Endothelial cell (in vitro differentiated cells): ENCODE measurements around the gene TNFAIP3. TPM values are rescaled to one million over a fixed set of nuclear protein-coding genes. Genes with fewer than 3 reads are reported as not detected.

Source experiments
- DNase-seq: peaks from one replicate; pipeline ENCODE4 v3.0.0; 2021; ENCODE audit warnings: low spot score
- H3K27ac Mint-ChIP-seq: one replicate; pipeline ENCODE4 v1.8.0; 2021; ENCODE audit warnings: mixed read lengths, inconsistent platforms; ENCODE audit not compliant: unreplicated experiment
- H3K27me3 Mint-ChIP-seq: one replicate; pipeline ENCODE4 v1.8.0; 2021; ENCODE audit warnings: mild to moderate bottlenecking, moderate library complexity, mixed read lengths, inconsistent platforms; ENCODE audit not compliant: unreplicated experiment
- H3K36me3 Mint-ChIP-seq: one replicate; pipeline ENCODE4 v1.8.0; 2021; ENCODE audit warnings: mild to moderate bottlenecking, low read depth, mixed read lengths, inconsistent platforms; ENCODE audit not compliant: unreplicated experiment
- H3K4me1 Mint-ChIP-seq: one replicate; pipeline ENCODE4 v1.8.0; 2021; ENCODE audit warnings: mild to moderate bottlenecking, mixed read lengths, inconsistent platforms; ENCODE audit not compliant: unreplicated experiment
- H3K4me3 Mint-ChIP-seq: one replicate; pipeline ENCODE4 v1.8.0; 2021; ENCODE audit warnings: mild to moderate bottlenecking, mixed read lengths, inconsistent platforms; ENCODE audit not compliant: unreplicated experiment
- H3K9me3 Mint-ChIP-seq: one replicate; pipeline ENCODE4 v1.8.0; 2021; ENCODE audit warnings: mixed read lengths, inconsistent platforms; ENCODE audit not compliant: unreplicated experiment
- CTCF ChIP-seq: fragments of 200-600 bp; sonication (generic); IDR thresholded peaks from one replicate; pipeline ENCODE4 v1.5.0; 2021; ENCODE audit warnings: antibody characterized with exemption; ENCODE audit not compliant: unreplicated experiment
- total RNA-seq: library from RNA; stranded (reverse); fragmentation: NEBNext Ultra II Directional; extraction: Animal tissue kit (Norgen Biotek cat#: 25700); gene quantifications from one replicate; pipeline ENCODE4 v1.2.1, GENCODE V29; 2021; ENCODE audit not compliant: unreplicated experiment

TNFAIP3 gene
- total RNA-seq, 1 donor from 2014 or later: 22.6 TPM

- no peak overlapping the region for H3K27ac Mint-ChIP-seq
- peak overlapping the region; percentile 48 for H3K4me3 Mint-ChIP-seq
- H3K27me3 Mint-ChIP-seq: peaks cover 6% of the 10 kb centered on the region
- DNase-seq: no peak
- H3K9me3 Mint-ChIP-seq: no peaks in the 10 kb centered on the region
- peaks cover 8% of the 10 kb centered on the region for H3K36me3 Mint-ChIP-seq
- no peak for TF ChIP-seq CTCF
- peaks cover 62% of the 10 kb centered on the region for H3K4me1 Mint-ChIP-seq
These were observed 4.2 kb downstream of the TNFAIP3 start for GRCh38 chr6:137871291-137871690.

- Mint-ChIP-seq H3K9me3 (no peaks in the 10 kb centered on the region), H3K27ac (no peak overlapping the region), H3K36me3 (peaks cover 11% of the 10 kb centered on the region), H3K4me1 (peaks cover 60% of the 10 kb centered on the region), H3K27me3 (peaks cover 4% of the 10 kb centered on the region), H3K4me3 (no peak overlapping the region)
- no peak for TF ChIP-seq CTCF
- no peak for DNase-seq
These were observed 4.9 kb downstream of the TNFAIP3 start for GRCh38 chr6:137871831-137872454.

GRCh38 chr6:137872581-137873115 lies 5.6 kb downstream of the TNFAIP3 start:
- peak overlapping the region; percentile 6 for H3K4me3 Mint-ChIP-seq
- peaks cover 15% of the 10 kb centered on the region for H3K36me3 Mint-ChIP-seq
- peaks cover 4% of the 10 kb centered on the region for H3K27me3 Mint-ChIP-seq
- TF ChIP-seq CTCF: no peak
- no peak for DNase-seq
- no peaks in the 10 kb centered on the region for H3K9me3 Mint-ChIP-seq
- H3K27ac Mint-ChIP-seq: no peak overlapping the region
- peaks cover 60% of the 10 kb centered on the region for H3K4me1 Mint-ChIP-seq

GRCh38 chr6:137873273-137873762 lies 6.3 kb downstream of the TNFAIP3 start:
- no peak overlapping the region for H3K27ac Mint-ChIP-seq
- no peak overlapping the region for H3K4me3 Mint-ChIP-seq
- H3K4me1 Mint-ChIP-seq: peaks cover 56% of the 10 kb centered on the region
- H3K27me3 Mint-ChIP-seq: peaks cover 4% of the 10 kb centered on the region
- DNase-seq: no peak
- no peak for TF ChIP-seq CTCF
- H3K9me3 Mint-ChIP-seq: no peaks in the 10 kb centered on the region
- H3K36me3 Mint-ChIP-seq: peaks cover 22% of the 10 kb centered on the region

GRCh38 chr6:137874204-137875057 lies 7.4 kb downstream of the TNFAIP3 start:
- peaks cover 28% of the 10 kb centered on the region for H3K36me3 Mint-ChIP-seq
- no peak for DNase-seq
- no peak overlapping the region for H3K27ac Mint-ChIP-seq
- no peak overlapping the region for H3K4me3 Mint-ChIP-seq
- peaks cover 53% of the 10 kb centered on the region for H3K4me1 Mint-ChIP-seq
- no peaks in the 10 kb centered on the region for H3K9me3 Mint-ChIP-seq
- TF ChIP-seq CTCF: no peak
- peaks cover under 1% of the 10 kb centered on the region for H3K27me3 Mint-ChIP-seq
